WTC11 (cell line): ENCODE results near the gene KIF4B. TPM values are rescaled to one million over a fixed set of nuclear protein-coding genes. Genes with fewer than 3 reads are reported as not detected.

Experiments
- ATAC-seq: fragments of 200-7000 bp; cut with Tn5 transposase; 2 replicates; pipeline ENCODE4 v1.10.0; 2021; ENCODE audit warnings: mild to moderate bottlenecking, moderate library complexity
- CTCF ChIA-PET: fragments of 300-600 bp; sonication (Branson Sonifier 250); formaldehyde crosslinking; loops from one replicate; lab custom pipeline; 2021; ENCODE audit warnings: antibody characterized with exemption; lab: Charles Lee
- POLR2A ChIA-PET: fragments of 350-600 bp; sonication (Branson Sonifier 250); formaldehyde crosslinking; loops from one replicate; lab custom pipeline; 2021; ENCODE audit warnings: antibody characterized with exemption; lab: Charles Lee
- DNase-seq: peaks from one replicate; pipeline ENCODE4 v3.0.0; 2021; ENCODE audit warnings: low spot score
- H3K27ac Mint-ChIP-seq: 2 replicates; pipeline ENCODE4 v1.8.0; 2021; ENCODE audit warnings: mixed read lengths
- H3K27me3 Mint-ChIP-seq: 2 replicates; pipeline ENCODE4 v1.8.0; 2021; ENCODE audit warnings: low read depth, mild to moderate bottlenecking, moderate library complexity, mixed read lengths
- H3K36me3 Mint-ChIP-seq: 2 replicates; pipeline ENCODE4 v1.8.0; 2021; ENCODE audit warnings: mixed read lengths
- H3K4me1 Mint-ChIP-seq: 2 replicates; pipeline ENCODE4 v1.8.0; 2022; ENCODE audit warnings: mixed read lengths
- H3K4me3 Mint-ChIP-seq: 2 replicates; pipeline ENCODE4 v1.8.0; 2021; ENCODE audit warnings: mild to moderate bottlenecking, moderate library complexity, mixed read lengths
- H3K9me3 Mint-ChIP-seq: 2 replicates; pipeline ENCODE4 v1.8.0; 2021; ENCODE audit warnings: mixed read lengths
- ATF6 ChIP-seq: sonication (generic); formaldehyde crosslinking; IDR thresholded peaks from 2 replicates; pipeline ENCODE4 v1.8.1; 2023; ENCODE audit warnings: mild to moderate bottlenecking, missing genetic modification reagents
- E2F5 ChIP-seq: sonication (generic); formaldehyde crosslinking; IDR thresholded peaks from 2 replicates; pipeline ENCODE4 v1.8.1; 2022; ENCODE audit warnings: mild to moderate bottlenecking, moderate library complexity, missing genetic modification reagents
- ETV6 ChIP-seq: sonication (generic); formaldehyde crosslinking; IDR thresholded peaks from 2 replicates; pipeline ENCODE4 v1.8.1; 2022; ENCODE audit warnings: mild to moderate bottlenecking, missing genetic modification reagents
- GABPB1 ChIP-seq: sonication (generic); formaldehyde crosslinking; IDR thresholded peaks from 2 replicates; pipeline ENCODE4 v1.8.1; 2023; ENCODE audit warnings: mild to moderate bottlenecking, missing genetic modification reagents
- IRF1 ChIP-seq: sonication (generic); formaldehyde crosslinking; IDR thresholded peaks from 2 replicates; pipeline ENCODE4 v1.8.0; 2023; ENCODE audit warnings: missing genetic modification reagents
- JAZF1 ChIP-seq: fragments of 250-450 bp; sonication (Bioruptor Pico); IDR thresholded peaks from 2 replicates; pipeline ENCODE4 v1.9.0; 2021; ENCODE audit warnings: moderate library complexity, mild to moderate bottlenecking, inconsistent platforms
- KAT7 ChIP-seq: sonication (generic); formaldehyde crosslinking; IDR thresholded peaks from 2 replicates; pipeline ENCODE4 v1.8.1; 2023; ENCODE audit warnings: missing genetic modification reagents, mild to moderate bottlenecking, borderline replicate concordance
- NR3C1 ChIP-seq: sonication (generic); formaldehyde crosslinking; conservative IDR thresholded peaks from 2 replicates; pipeline ENCODE4 v1.8.1; 2023; ENCODE audit warnings: low read depth, mild to moderate bottlenecking, missing genetic modification reagents
- SMAD4 ChIP-seq: sonication (generic); formaldehyde crosslinking; IDR thresholded peaks from 2 replicates; pipeline ENCODE4 v1.8.0; 2022; ENCODE audit warnings: mild to moderate bottlenecking, missing genetic modification reagents
- USF2 ChIP-seq: sonication (generic); formaldehyde crosslinking; IDR thresholded peaks from 2 replicates; pipeline ENCODE4 v1.8.1; 2023; ENCODE audit warnings: mild to moderate bottlenecking, missing genetic modification reagents, moderate library complexity
- ZBTB21 ChIP-seq: sonication (generic); formaldehyde crosslinking; IDR thresholded peaks from 2 replicates; pipeline ENCODE4 v1.8.1; 2023; ENCODE audit warnings: mild to moderate bottlenecking, missing genetic modification reagents, borderline replicate concordance
- ZNF281 ChIP-seq: sonication (generic); formaldehyde crosslinking; IDR thresholded peaks from 2 replicates; pipeline ENCODE4 v1.8.0; 2023; ENCODE audit warnings: mild to moderate bottlenecking, missing genetic modification reagents
- ZNF425 ChIP-seq: fragments of 250-450 bp; sonication (Bioruptor Pico); conservative IDR thresholded peaks from 2 replicates; pipeline ENCODE4 v1.9.0; 2021; ENCODE audit warnings: mild to moderate bottlenecking
- ZNF512 ChIP-seq: sonication (generic); formaldehyde crosslinking; IDR thresholded peaks from 2 replicates; pipeline ENCODE4 v1.8.1; 2022; ENCODE audit warnings: missing genetic modification reagents, borderline replicate concordance
- ZSCAN18 ChIP-seq: fragments of 250-450 bp; sonication (Bioruptor Pico); IDR thresholded peaks from 2 replicates; pipeline ENCODE4 v2.1.2; 2022; ENCODE audit warnings: mild to moderate bottlenecking, moderate library complexity
- total RNA-seq: library from RNA; stranded (reverse); gene quantifications from 3 replicates; pipeline ENCODE4 v1.2.3, GENCODE V29; 2021

The KIF4B gene
- total RNA-seq, 1 experiment from 2014 or later, result 0.09 TPM

GRCh38 chr5:154993461-154993860 lies 20.1 kb upstream of the KIF4B start:
- Mint-ChIP-seq H3K27me3 (no peaks in the 10 kb centered on the region), H3K4me1 (no peaks in the 10 kb centered on the region), H3K9me3 (no peaks in the 10 kb centered on the region), H3K36me3 (no peaks in the 10 kb centered on the region), H3K4me3 (no peak overlapping the region), H3K27ac (no peak overlapping the region)
- POLR2A ChIA-PET, result no interaction called here
- CTCF ChIA-PET, result interaction anchor here (0.6 to 5.8 kb wide), 3 partner anchors 8 to 11 kb away, joined by 3 to 26 read pairs (median 3); no protein-coding TSS in a partner anchor
- no peak for ATAC-seq
- TF ChIP-seq ZNF425 (CRISPR knock-in tag) (no peak), ETV6 (no peak), NR3C1 (no peak), JAZF1 (CRISPR knock-in tag) (no peak), ZSCAN18 (CRISPR knock-in tag) (no peak), ZNF512 (CRISPR knock-in tag) (no peak), SMAD4 (CRISPR knock-in tag) (no peak), GABPB1 (CRISPR knock-in tag) (no peak), ZBTB21 (CRISPR knock-in tag) (no peak), ZNF281 (CRISPR knock-in tag) (no peak)
- no peak for DNase-seq

GRCh38 chr5:154995679-154996078 lies 17.9 kb upstream of the KIF4B start:
- DNase-seq (peak; percentile 46), ATAC-seq (peak; percentile 100)
- Mint-ChIP-seq H3K4me3 (no peak overlapping the region), H3K4me1 (no peaks in the 10 kb centered on the region), H3K27ac (no peak overlapping the region), H3K9me3 (no peaks in the 10 kb centered on the region), H3K27me3 (no peaks in the 10 kb centered on the region), H3K36me3 (no peaks in the 10 kb centered on the region)
- ChIA-PET POLR2A (interaction anchor here (0.9 kb wide), 1 partner anchor 9 kb away, joined by 4 read pairs; no protein-coding TSS in a partner anchor), CTCF (interaction anchor here (0.6 to 3.0 kb wide), 13 partner anchors 9 to 827 kb away, joined by 3 to 38 read pairs (median 7); no protein-coding TSS in a partner anchor)
- TF ChIP-seq ATF6 (no peak), SMAD4 (CRISPR knock-in tag) (no peak), E2F5 (no peak), NR3C1 (no peak), IRF1 (CRISPR knock-in tag) (no peak), ZNF512 (CRISPR knock-in tag) (no peak), KAT7 (no peak), USF2 (CRISPR knock-in tag) (no peak)
